H9 (cell line): ENCODE results near the gene COQ8B. TPM values are rescaled to one million over a fixed set of nuclear protein-coding genes. Genes with fewer than 3 reads are reported as not detected.

ENCODE experiments used
- DNase-seq: peaks from one replicate; pipeline ENCODE4 v3.0.0-alpha.2; 2017
- H2AFZ ChIP-seq: one replicate; pipeline ENCODE4 v1.6.1; 2013; ENCODE audit warnings: mild to moderate bottlenecking, low read length, control low read depth, moderate library complexity
- H2AK5ac ChIP-seq: 2 replicates; pipeline ENCODE4 v1.6.1; 2013; ENCODE audit warnings: low read length, control low read depth, mixed read lengths; ENCODE audit not compliant: insufficient read length
- H2BK120ac ChIP-seq: one replicate; pipeline ENCODE4 v1.6.1; 2013; ENCODE audit warnings: low read depth, mild to moderate bottlenecking, low read length, control low read depth, inconsistent platforms; ENCODE audit not compliant: poor library complexity, severe bottlenecking
- H2BK12ac ChIP-seq: 2 replicates; pipeline ENCODE4 v1.6.1; 2013; ENCODE audit warnings: low read length, control low read depth, mixed read lengths, low read depth; ENCODE audit not compliant: insufficient read length
- H2BK15ac ChIP-seq: 2 replicates; pipeline ENCODE4 v1.6.1; 2013; ENCODE audit warnings: low read depth, low read length, control low read depth
- H2BK20ac ChIP-seq: one replicate; pipeline ENCODE4 v1.6.1; 2013; ENCODE audit warnings: low read depth, mild to moderate bottlenecking, low read length, control low read depth, inconsistent platforms; ENCODE audit not compliant: poor library complexity, severe bottlenecking
- H2BK5ac ChIP-seq: 2 replicates; pipeline ENCODE4 v1.6.1; 2013; ENCODE audit warnings: low read length, control low read depth, mixed read lengths; ENCODE audit not compliant: insufficient read length
- H3K14ac ChIP-seq: 2 replicates; pipeline ENCODE4 v1.6.1; 2013; ENCODE audit warnings: low read length, control low read depth; ENCODE audit not compliant: insufficient read depth
- H3K18ac ChIP-seq: 2 replicates; pipeline ENCODE4 v1.6.1; 2013; ENCODE audit warnings: low read depth, mild to moderate bottlenecking, mixed read lengths, low read length, control low read depth; ENCODE audit not compliant: insufficient read length
- H3K23ac ChIP-seq: 2 replicates; pipeline ENCODE4 v1.6.1; 2013; ENCODE audit warnings: low read length, control low read depth, mixed read lengths, low read depth; ENCODE audit not compliant: insufficient read length
- H3K23me2 ChIP-seq: 2 replicates; pipeline ENCODE4 v1.6.1; 2013; ENCODE audit warnings: low read depth, mild to moderate bottlenecking, mixed read lengths, low read length, control low read depth; ENCODE audit not compliant: insufficient read length, poor library complexity, severe bottlenecking
- H3K27ac ChIP-seq: 2 replicates; pipeline ENCODE4 v1.5.1; 2013; ENCODE audit warnings: low read length, control low read depth, mixed read lengths, low read depth; ENCODE audit not compliant: insufficient read length
- H3K27me3 ChIP-seq: 2 replicates; pipeline ENCODE4 v1.6.1; 2013; ENCODE audit warnings: low read length, control low read depth, inconsistent platforms; ENCODE audit not compliant: insufficient read depth
- H3K4ac ChIP-seq: 2 replicates; pipeline ENCODE4 v1.6.1; 2013; ENCODE audit warnings: low read depth, mild to moderate bottlenecking, control low read depth, inconsistent platforms, low read length, moderate library complexity
- H3K4me1 ChIP-seq: 2 replicates; pipeline ENCODE4 v1.6.1; 2013; ENCODE audit warnings: low read length, control low read depth, inconsistent platforms; ENCODE audit not compliant: insufficient read depth
- H3K4me2 ChIP-seq: 2 replicates; pipeline ENCODE4 v1.6.1; 2013; ENCODE audit warnings: low read length, control low read depth, mixed read lengths; ENCODE audit not compliant: insufficient read length, insufficient read depth
- H3K56ac ChIP-seq: 2 replicates; pipeline ENCODE4 v1.6.1; 2013; ENCODE audit warnings: low read depth, mild to moderate bottlenecking, mixed read lengths, low read length, control low read depth; ENCODE audit not compliant: insufficient read length
- H3K79me1 ChIP-seq: 2 replicates; pipeline ENCODE4 v1.6.1; 2013; ENCODE audit warnings: low read depth, mild to moderate bottlenecking, moderate library complexity, low read length, control low read depth, inconsistent platforms; ENCODE audit not compliant: insufficient read depth, poor library complexity, severe bottlenecking
- H3K79me2 ChIP-seq: 2 replicates; pipeline ENCODE4 v1.6.1; 2013; ENCODE audit warnings: low read length, control low read depth, inconsistent platforms; ENCODE audit not compliant: insufficient read depth
- H3K9ac ChIP-seq: 2 replicates; pipeline ENCODE4 v1.6.1; 2013; ENCODE audit warnings: low read length, control low read depth, mixed read lengths; ENCODE audit not compliant: insufficient read length; ENCODE audit errors: extremely low read depth
- H3K9me3 ChIP-seq: one replicate; pipeline ENCODE4 v1.6.1; 2013; ENCODE audit warnings: low read depth, low read length, inconsistent platforms; ENCODE audit not compliant: control insufficient read depth
- H3T11ph ChIP-seq: one replicate; pipeline ENCODE4 v1.6.1; 2013; ENCODE audit warnings: mild to moderate bottlenecking, low read length, control low read depth, inconsistent platforms
- H4K20me1 ChIP-seq: one replicate; pipeline ENCODE4 v1.6.1; 2013; ENCODE audit not compliant: control insufficient read depth, insufficient read length, insufficient read depth
- H4K5ac ChIP-seq: 2 replicates; pipeline ENCODE4 v1.6.1; 2013; ENCODE audit warnings: low read depth, mild to moderate bottlenecking, mixed read lengths, low read length, control low read depth; ENCODE audit not compliant: insufficient read length
- H4K8ac ChIP-seq: replicated peaks from 2 replicates; pipeline ENCODE4 v1.6.1; 2013; ENCODE audit warnings: low read length, control low read depth, mixed read lengths, low read depth; ENCODE audit not compliant: insufficient read length
- H4K91ac ChIP-seq: 2 replicates; pipeline ENCODE4 v1.6.1; 2013; ENCODE audit warnings: low read depth, mild to moderate bottlenecking, moderate library complexity, mixed read lengths, low read length, control low read depth; ENCODE audit not compliant: insufficient read length
- H3K27ac Mint-ChIP-seq, 3 experiments: 2 replicates in 2 of 3; 3 replicates in 1 of 3; pipeline ENCODE4 v1.8.0; 2020 to 2021; ENCODE audit warnings: mixed read lengths in 3 of 3, mild to moderate bottlenecking in 1 of 3, moderate library complexity in 1 of 3
- H3K27me3 Mint-ChIP-seq: 2 replicates; pipeline ENCODE4 v1.8.0; 2021; ENCODE audit warnings: low read depth, mild to moderate bottlenecking, moderate library complexity, mixed read lengths
- H3K36me3 Mint-ChIP-seq, 3 experiments: 2 replicates in 2 of 3; 3 replicates in 1 of 3; pipeline ENCODE4 v1.8.0; 2020 to 2021; ENCODE audit warnings: low read depth in 3 of 3, mixed read lengths in 3 of 3; ENCODE audit not compliant: insufficient read depth in 1 of 3
- H3K4me1 Mint-ChIP-seq, 2 experiments: 2 replicates each; pipeline ENCODE4 v1.8.0; 2020; ENCODE audit warnings: mixed read lengths in 2 of 2
- H3K4me3 Mint-ChIP-seq, 2 experiments: 2 replicates in 1 of 2; 3 replicates in 1 of 2; pipeline ENCODE4 v1.8.0; 2020 to 2021; ENCODE audit warnings: mild to moderate bottlenecking in 2 of 2, mixed read lengths in 2 of 2, moderate library complexity in 1 of 2
- H3K9me3 Mint-ChIP-seq, 2 experiments: 2 replicates in 1 of 2; 3 replicates in 1 of 2; pipeline ENCODE4 v1.8.0; 2020; ENCODE audit warnings: mild to moderate bottlenecking in 2 of 2, mixed read lengths in 2 of 2, moderate library complexity in 1 of 2
- WGBS: extraction: QIAGEN DNeasy Blood & Tissue Kit; methylation state at CpG from one replicate; pipeline ENCODE4 v1.1.7; 2013; ENCODE audit warnings: missing lambda C conversion rate, low lambda C conversion rate, mixed read lengths; ENCODE audit not compliant: insufficient read length; ENCODE audit errors: extremely low coverage; 5-methylcytosine and 5-hydroxymethylcytosine counted together
- total RNA-seq: library from RNA; stranded (reverse); gene quantifications from 2 replicates; pipeline ENCODE4 v1.2.1, GENCODE V29; 2021
- TF ChIP-seq, protein P1 (sequence below): fragments of 200-600 bp; sonication (generic); conservative IDR thresholded peaks from 3 replicates; pipeline ENCODE4 v1.8.0; 2021; ENCODE audit warnings: antibody characterized with exemption, mild to moderate bottlenecking

COQ8B gene
- total RNA-seq, 1 experiment from 2014 or later: 40.5 TPM

- no peak overlapping the region for H3K9ac ChIP-seq
These were observed 29.1 kb downstream of the COQ8B start for GRCh38 chr19:40687525-40688016.

More at GRCh38 chr19:40687525-40688016, 29.1 kb downstream of the COQ8B start:
- no peak overlapping the region for H3K27ac Mint-ChIP-seq
- Histone ChIP-seq H3K4ac (no peak overlapping the region), H3K23ac (no peak overlapping the region), H2BK120ac (no peak overlapping the region), H4K91ac (no peak overlapping the region), H4K8ac (no peak overlapping the region), H3K18ac (no peak overlapping the region), H3K14ac (no peak overlapping the region), H3K56ac (no peak overlapping the region), H2AK5ac (no peak overlapping the region), H3K79me1 (no peaks in the 10 kb centered on the region), H3K23me2 (peaks cover 15% of the 10 kb centered on the region), H2AFZ (no peak overlapping the region), H2BK12ac (no peak overlapping the region), H3K27me3 (no peaks in the 10 kb centered on the region), H2BK5ac (no peak overlapping the region), H2BK15ac (no peak overlapping the region), H3K4me2 (no peak overlapping the region), H3K4me1 (no peaks in the 10 kb centered on the region), H3K79me2 (no peaks in the 10 kb centered on the region), H4K5ac (no peak overlapping the region), H3K27ac (no peak overlapping the region), H2BK20ac (no peak overlapping the region), H3T11ph (no peak overlapping the region), H4K20me1 (peaks cover 9% of the 10 kb centered on the region), H3K9me3 (no peaks in the 10 kb centered on the region)
- peaks cover 20 to 36% (median 34%) of the 10 kb centered on the region in 3 experiments; a peak in 6 of 7 replicates for H3K36me3 Mint-ChIP-seq
- no CpG with 5 or more reads among the region's 12 CpGs for WGBS
- TF ChIP-seq, protein P1, sequence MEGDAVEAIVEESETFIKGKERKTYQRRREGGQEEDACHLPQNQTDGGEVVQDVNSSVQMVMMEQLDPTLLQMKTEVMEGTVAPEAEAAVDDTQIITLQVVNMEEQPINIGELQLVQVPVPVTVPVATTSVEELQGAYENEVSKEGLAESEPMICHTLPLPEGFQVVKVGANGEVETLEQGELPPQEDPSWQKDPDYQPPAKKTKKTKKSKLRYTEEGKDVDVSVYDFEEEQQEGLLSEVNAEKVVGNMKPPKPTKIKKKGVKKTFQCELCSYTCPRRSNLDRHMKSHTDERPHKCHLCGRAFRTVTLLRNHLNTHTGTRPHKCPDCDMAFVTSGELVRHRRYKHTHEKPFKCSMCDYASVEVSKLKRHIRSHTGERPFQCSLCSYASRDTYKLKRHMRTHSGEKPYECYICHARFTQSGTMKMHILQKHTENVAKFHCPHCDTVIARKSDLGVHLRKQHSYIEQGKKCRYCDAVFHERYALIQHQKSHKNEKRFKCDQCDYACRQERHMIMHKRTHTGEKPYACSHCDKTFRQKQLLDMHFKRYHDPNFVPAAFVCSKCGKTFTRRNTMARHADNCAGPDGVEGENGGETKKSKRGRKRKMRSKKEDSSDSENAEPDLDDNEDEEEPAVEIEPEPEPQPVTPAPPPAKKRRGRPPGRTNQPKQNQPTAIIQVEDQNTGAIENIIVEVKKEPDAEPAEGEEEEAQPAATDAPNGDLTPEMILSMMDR: no peak
- no peak for DNase-seq
- H3K27me3 Mint-ChIP-seq: no peaks in the 10 kb centered on the region; the same call in 1 of the 2 replicates
- no peak overlapping the region for H3K4me3 Mint-ChIP-seq
- H3K9me3 Mint-ChIP-seq: no peaks in the 10 kb centered on the region
- H3K4me1 Mint-ChIP-seq: peaks cover 7 to 8% of the 10 kb centered on the region in 2 experiments
